K562 (cell line): ENCODE measurements around the gene PLCB3. TPM values are rescaled to one million over a fixed set of nuclear protein-coding genes. Genes with fewer than 3 reads are reported as not detected.

ENCODE experiments used
- FOXP1 ChIP-seq: sonication (generic); formaldehyde crosslinking; IDR thresholded peaks from 2 replicates; pipeline ENCODE4 v1.8.0; 2022; ENCODE audit warnings: mild to moderate bottlenecking, missing genetic modification reagents
- HNRNPLL ChIP-seq: fragments of 200-400 bp; formaldehyde crosslinking; IDR thresholded peaks from 2 replicates; pipeline ENCODE4 v1.6.1; 2017; ENCODE audit warnings: low read length, low read depth, mild to moderate bottlenecking; ENCODE audit not compliant: poor library complexity, severe bottlenecking
- NBN ChIP-seq: fragments of 450-650 bp; IDR thresholded peaks from 2 replicates; pipeline ENCODE4 v1.6.1; 2016; ENCODE audit warnings: low read depth, mild to moderate bottlenecking
- PURB ChIP-seq: sonication (generic); formaldehyde crosslinking; IDR thresholded peaks from 2 replicates; pipeline ENCODE4 v1.9.0; 2021; ENCODE audit warnings: low read depth, mild to moderate bottlenecking, missing genetic modification reagents
- SMAD4 ChIP-seq: fragments of 250-450 bp; sonication (Bioruptor Pico); conservative IDR thresholded peaks from 2 replicates; pipeline ENCODE4 v1.8.0; 2021; ENCODE audit warnings: inconsistent platforms, mild to moderate bottlenecking, moderate library complexity
- TARDBP ChIP-seq: fragments of 450-650 bp; IDR thresholded peaks from 2 replicates; pipeline ENCODE4 v1.6.1; 2016
- TEAD4 ChIP-seq, 2 experiments: sonication (generic) in 1 of 2; formaldehyde crosslinking in 1 of 2; IDR thresholded peaks; 2 replicates each; pipeline versions ENCODE4 v1.6.1 to v1.8.0; 2012 to 2022; ENCODE audit warnings: borderline replicate concordance in 1 of 2, inconsistent platforms in 1 of 2, low read length in 1 of 2, mild to moderate bottlenecking in 1 of 2, missing genetic modification reagents in 1 of 2
- ZKSCAN1 ChIP-seq: fragments of 150-350 bp; IDR thresholded peaks from 2 replicates; pipeline ENCODE4 v1.6.1; 2016; ENCODE audit warnings: low read depth, low read length
- ZNF583 ChIP-seq: fragments of 250-450 bp; sonication (Bioruptor Pico); IDR thresholded peaks from 2 replicates; pipeline ENCODE4 v1.4.0; 2020
- polyA plus RNA-seq, 8 experiments: library from polyadenylated mRNA; depleted of rRNA in 4 of 8; stranded (reverse) in 5 of 8; unstranded in 3 of 8; fragments of >200 nt; fragmentation: Nextera tagmentation in 2 of 8; fragmentation: Illumina TruSeq in 1 of 8; extraction: Ambion mirVana in 2 of 8; extraction: Trizol in 1 of 8; gene quantifications; 2 replicates each; pipeline versions ENCODE4 v1.2.1 to v1.2.3, GENCODE V29; 2011 to 2014; ENCODE audit warnings: inconsistent platforms in 1 of 8, missing spikeins in 1 of 8
- total RNA-seq, 7 experiments: library from RNA; depleted of rRNA in 6 of 7; stranded (reverse); fragments of >200 nt in 6 of 7; fragmentation: Illumina TruSeq in 2 of 7; extraction: Trizol in 2 of 7; gene quantifications; 2 replicates each; pipeline versions ENCODE4 v1.2.1 to v1.2.3, GENCODE V29; 2011 to 2021; ENCODE audit warnings: low replicate concordance in 1 of 7
- TF ChIP-seq, protein P1 (sequence below), 2 experiments: fragments of 450-650 bp in 1 of 2; IDR thresholded peaks; 2 replicates each; pipeline ENCODE4 v1.6.1; 2011 to 2017; ENCODE audit warnings: low read depth in 2 of 2, antibody characterized with exemption in 1 of 2, borderline replicate concordance in 1 of 2, low read length in 1 of 2, mild to moderate bottlenecking in 1 of 2, mixed read lengths in 1 of 2; ENCODE audit not compliant: control insufficient read depth in 1 of 2
- TF ChIP-seq, protein P2 (sequence below), 3 experiments: IDR thresholded peaks in 2 of 3; conservative IDR thresholded peaks in 1 of 3; 2 replicates each; pipeline ENCODE4 v1.5.1; 2011 to 2012; ENCODE audit warnings: low read length in 3 of 3, mild to moderate bottlenecking in 3 of 3, control low read depth in 2 of 3, improper control_type of control experiment in 1 of 3, inconsistent platforms in 1 of 3, low read depth in 1 of 3, mixed read lengths in 1 of 3, moderate library complexity in 1 of 3; ENCODE audit not compliant: insufficient read depth in 2 of 3
- TF ChIP-seq, protein P3 (sequence below), 3 experiments: fragments of 200-800 bp in 1 of 3; sonication (Bioruptor generic) in 1 of 3; sonication (generic) in 1 of 3; formaldehyde crosslinking in 1 of 3; IDR thresholded peaks; 2 replicates each; pipeline versions ENCODE4 v1.6.1 to v1.8.0; 2016 to 2022; ENCODE audit warnings: mild to moderate bottlenecking in 2 of 3, missing compliant biosample characterization in 2 of 3, missing genetic modification characterization in 2 of 3, missing genetic modification reagents in 1 of 3
- TF ChIP-seq, protein P4 (sequence below), 2 experiments: IDR thresholded peaks; 2 replicates each; pipeline ENCODE4 v1.6.1; 2011; ENCODE audit warnings: borderline replicate concordance in 1 of 2, control low read depth in 1 of 2, low read depth in 1 of 2, low read length in 1 of 2, mild to moderate bottlenecking in 1 of 2, mixed read lengths in 1 of 2, moderate library complexity in 1 of 2; ENCODE audit not compliant: insufficient read depth in 1 of 2, insufficient read length in 1 of 2, poor library complexity in 1 of 2, severe bottlenecking in 1 of 2; ENCODE audit errors: extremely low read depth in 1 of 2
- TF ChIP-seq, protein P5 (sequence below), 2 experiments: fragments of 250-450 bp in 1 of 2; fragments of 450-650 bp in 1 of 2; sonication (Bioruptor Pico) in 1 of 2; IDR thresholded peaks; 2 replicates each; pipeline versions ENCODE4 v1.6.1 to v1.8.0; 2016 to 2021; ENCODE audit warnings: mild to moderate bottlenecking in 2 of 2, moderate library complexity in 2 of 2, missing compliant biosample characterization in 1 of 2, missing genetic modification characterization in 1 of 2

PLCB3 gene
- total and polyA plus RNA-seq, 9 of the 15 experiments (the other 6 are each of a cell fraction or from before 2014, with no cell fraction given) = 0.31 to 44.8 (median 14.6) TPM

DNA sequence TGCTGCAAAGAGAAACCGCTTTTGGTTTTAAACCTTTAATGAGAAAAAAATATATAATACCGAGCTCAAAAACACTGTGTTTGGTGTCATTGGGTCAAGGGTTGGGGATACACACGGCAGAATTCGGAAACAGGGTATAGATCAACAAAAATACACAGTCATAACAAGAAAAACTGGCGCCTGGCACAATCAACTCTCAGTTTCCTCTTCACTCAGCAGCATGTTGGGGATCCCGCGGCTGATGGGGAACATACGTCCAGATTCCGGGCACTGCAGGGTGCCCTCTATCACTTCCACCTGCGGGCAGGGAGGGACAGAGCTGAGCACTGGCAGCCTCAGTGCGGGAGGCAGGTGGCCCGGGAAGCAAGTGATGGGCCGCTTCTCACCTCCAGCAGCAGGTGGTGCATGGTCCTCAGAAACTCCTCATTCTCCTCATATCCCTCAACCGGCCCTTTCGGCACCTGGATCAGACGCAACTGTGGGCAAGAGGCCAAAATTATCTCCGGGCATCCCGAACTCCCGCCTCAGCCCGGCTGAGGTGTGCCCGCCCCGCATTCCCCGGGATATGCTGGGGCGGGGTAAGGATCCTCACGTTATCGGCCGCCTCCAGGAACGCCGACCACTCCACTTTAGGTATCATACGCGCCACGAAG is 65.5 kb downstream of the PLCB3 start (continued):
- TF ChIP-seq, protein P1, sequence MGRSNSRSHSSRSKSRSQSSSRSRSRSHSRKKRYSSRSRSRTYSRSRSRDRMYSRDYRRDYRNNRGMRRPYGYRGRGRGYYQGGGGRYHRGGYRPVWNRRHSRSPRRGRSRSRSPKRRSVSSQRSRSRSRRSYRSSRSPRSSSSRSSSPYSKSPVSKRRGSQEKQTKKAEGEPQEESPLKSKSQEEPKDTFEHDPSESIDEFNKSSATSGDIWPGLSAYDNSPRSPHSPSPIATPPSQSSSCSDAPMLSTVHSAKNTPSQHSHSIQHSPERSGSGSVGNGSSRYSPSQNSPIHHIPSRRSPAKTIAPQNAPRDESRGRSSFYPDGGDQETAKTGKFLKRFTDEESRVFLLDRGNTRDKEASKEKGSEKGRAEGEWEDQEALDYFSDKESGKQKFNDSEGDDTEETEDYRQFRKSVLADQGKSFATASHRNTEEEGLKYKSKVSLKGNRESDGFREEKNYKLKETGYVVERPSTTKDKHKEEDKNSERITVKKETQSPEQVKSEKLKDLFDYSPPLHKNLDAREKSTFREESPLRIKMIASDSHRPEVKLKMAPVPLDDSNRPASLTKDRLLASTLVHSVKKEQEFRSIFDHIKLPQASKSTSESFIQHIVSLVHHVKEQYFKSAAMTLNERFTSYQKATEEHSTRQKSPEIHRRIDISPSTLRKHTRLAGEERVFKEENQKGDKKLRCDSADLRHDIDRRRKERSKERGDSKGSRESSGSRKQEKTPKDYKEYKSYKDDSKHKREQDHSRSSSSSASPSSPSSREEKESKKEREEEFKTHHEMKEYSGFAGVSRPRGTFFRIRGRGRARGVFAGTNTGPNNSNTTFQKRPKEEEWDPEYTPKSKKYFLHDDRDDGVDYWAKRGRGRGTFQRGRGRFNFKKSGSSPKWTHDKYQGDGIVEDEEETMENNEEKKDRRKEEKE (IDR thresholded peaks at IDR 0.05; ENCODE audit: borderline replicate concordance in 1 of 2, control insufficient read depth in 1 of 2, low read depth in 2 of 2, low read length in 1 of 2) = 0 out of 4 replicates have a peak, but pooled peaks of 1 of the 2 experiments have one; percentile 55
- TF ChIP-seq SMAD4 (CRISPR knock-in tag) (peak; percentile 28; the same call in 1 of the 2 replicates), ZKSCAN1 (no peak), TARDBP (0 out of 2 replicates have a peak, but pooled peaks have one; percentile 46), HNRNPLL (no peak), TEAD4 (IDR thresholded peaks at IDR 0.05; ENCODE audit: low read length) (peak; percentile 29; the same call in 1 of the 2 replicates), TEAD4 (CRISPR knock-in tag; IDR thresholded peaks at IDR 0.05; ENCODE audit: borderline replicate concordance) (no peak), PURB (CRISPR knock-in tag) (no peak), NBN (no peak), ZNF583 (CRISPR knock-in tag) (0 out of 2 replicates have a peak, but pooled peaks have one; percentile 55), FOXP1 (CRISPR knock-in tag) (peak; percentile 67; the same call in 1 of the 2 replicates)
- TF ChIP-seq, protein P2, sequence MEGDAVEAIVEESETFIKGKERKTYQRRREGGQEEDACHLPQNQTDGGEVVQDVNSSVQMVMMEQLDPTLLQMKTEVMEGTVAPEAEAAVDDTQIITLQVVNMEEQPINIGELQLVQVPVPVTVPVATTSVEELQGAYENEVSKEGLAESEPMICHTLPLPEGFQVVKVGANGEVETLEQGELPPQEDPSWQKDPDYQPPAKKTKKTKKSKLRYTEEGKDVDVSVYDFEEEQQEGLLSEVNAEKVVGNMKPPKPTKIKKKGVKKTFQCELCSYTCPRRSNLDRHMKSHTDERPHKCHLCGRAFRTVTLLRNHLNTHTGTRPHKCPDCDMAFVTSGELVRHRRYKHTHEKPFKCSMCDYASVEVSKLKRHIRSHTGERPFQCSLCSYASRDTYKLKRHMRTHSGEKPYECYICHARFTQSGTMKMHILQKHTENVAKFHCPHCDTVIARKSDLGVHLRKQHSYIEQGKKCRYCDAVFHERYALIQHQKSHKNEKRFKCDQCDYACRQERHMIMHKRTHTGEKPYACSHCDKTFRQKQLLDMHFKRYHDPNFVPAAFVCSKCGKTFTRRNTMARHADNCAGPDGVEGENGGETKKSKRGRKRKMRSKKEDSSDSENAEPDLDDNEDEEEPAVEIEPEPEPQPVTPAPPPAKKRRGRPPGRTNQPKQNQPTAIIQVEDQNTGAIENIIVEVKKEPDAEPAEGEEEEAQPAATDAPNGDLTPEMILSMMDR (IDR thresholded peaks at IDR 0.05 in 2 of 3, conservative IDR thresholded peaks at IDR 0.05 in 1 of 3; ENCODE audit: insufficient read depth in 2 of 3, low read depth in 1 of 3, low read length in 3 of 3) = peak; percentile 29 to 48 (median 38); a peak in 4 of 6 replicates
- TF ChIP-seq, protein P3, sequence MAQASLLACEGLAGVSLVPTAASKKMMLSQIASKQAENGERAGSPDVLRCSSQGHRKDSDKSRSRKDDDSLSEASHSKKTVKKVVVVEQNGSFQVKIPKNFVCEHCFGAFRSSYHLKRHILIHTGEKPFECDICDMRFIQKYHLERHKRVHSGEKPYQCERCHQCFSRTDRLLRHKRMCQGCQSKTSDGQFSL (CRISPR knock-in tag; IDR thresholded peaks at IDR 0.05) = no peak
- TF ChIP-seq, protein P3 (tag; IDR thresholded peaks at IDR 0.05) = no peak
- TF ChIP-seq, protein P4, sequence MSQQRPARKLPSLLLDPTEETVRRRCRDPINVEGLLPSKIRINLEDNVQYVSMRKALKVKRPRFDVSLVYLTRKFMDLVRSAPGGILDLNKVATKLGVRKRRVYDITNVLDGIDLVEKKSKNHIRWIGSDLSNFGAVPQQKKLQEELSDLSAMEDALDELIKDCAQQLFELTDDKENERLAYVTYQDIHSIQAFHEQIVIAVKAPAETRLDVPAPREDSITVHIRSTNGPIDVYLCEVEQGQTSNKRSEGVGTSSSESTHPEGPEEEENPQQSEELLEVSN (IDR thresholded peaks at IDR 0.05; ENCODE audit: borderline replicate concordance in 1 of 2, extremely low read depth in 1 of 2, insufficient read depth in 1 of 2, insufficient read length in 1 of 2, low read depth in 1 of 2, low read length in 1 of 2, poor library complexity in 1 of 2, severe bottlenecking in 1 of 2) = peak; percentile 3 to 44
- TF ChIP-seq, protein P5, sequence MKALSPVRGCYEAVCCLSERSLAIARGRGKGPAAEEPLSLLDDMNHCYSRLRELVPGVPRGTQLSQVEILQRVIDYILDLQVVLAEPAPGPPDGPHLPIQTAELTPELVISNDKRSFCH (CRISPR knock-in tag; IDR thresholded peaks at IDR 0.05) = no peak
- TF ChIP-seq, protein P5 (tag; IDR thresholded peaks at IDR 0.05) = 0 out of 2 replicates have a peak, but pooled peaks have one; percentile 20
